Activated naive CD4-positive, alpha-beta T cell treated with Interleukin-2 at 50 U/mL for 16 hours (primary cell): ENCODE data around the gene NDC80.
A peak's percentile ranks its signal among the peaks of the same experiment; 100 is the strongest.
"Not testable (repeated sequence)": the region's sequence is repeated elsewhere in the genome, so short reads cannot be mapped to it uniquely, and the experiment has no call there.

Experiments
- DNase-seq: peaks from one replicate; pipeline ENCODE4 v3.0.0-alpha.2; 2020

Gene NDC80

DNA sequence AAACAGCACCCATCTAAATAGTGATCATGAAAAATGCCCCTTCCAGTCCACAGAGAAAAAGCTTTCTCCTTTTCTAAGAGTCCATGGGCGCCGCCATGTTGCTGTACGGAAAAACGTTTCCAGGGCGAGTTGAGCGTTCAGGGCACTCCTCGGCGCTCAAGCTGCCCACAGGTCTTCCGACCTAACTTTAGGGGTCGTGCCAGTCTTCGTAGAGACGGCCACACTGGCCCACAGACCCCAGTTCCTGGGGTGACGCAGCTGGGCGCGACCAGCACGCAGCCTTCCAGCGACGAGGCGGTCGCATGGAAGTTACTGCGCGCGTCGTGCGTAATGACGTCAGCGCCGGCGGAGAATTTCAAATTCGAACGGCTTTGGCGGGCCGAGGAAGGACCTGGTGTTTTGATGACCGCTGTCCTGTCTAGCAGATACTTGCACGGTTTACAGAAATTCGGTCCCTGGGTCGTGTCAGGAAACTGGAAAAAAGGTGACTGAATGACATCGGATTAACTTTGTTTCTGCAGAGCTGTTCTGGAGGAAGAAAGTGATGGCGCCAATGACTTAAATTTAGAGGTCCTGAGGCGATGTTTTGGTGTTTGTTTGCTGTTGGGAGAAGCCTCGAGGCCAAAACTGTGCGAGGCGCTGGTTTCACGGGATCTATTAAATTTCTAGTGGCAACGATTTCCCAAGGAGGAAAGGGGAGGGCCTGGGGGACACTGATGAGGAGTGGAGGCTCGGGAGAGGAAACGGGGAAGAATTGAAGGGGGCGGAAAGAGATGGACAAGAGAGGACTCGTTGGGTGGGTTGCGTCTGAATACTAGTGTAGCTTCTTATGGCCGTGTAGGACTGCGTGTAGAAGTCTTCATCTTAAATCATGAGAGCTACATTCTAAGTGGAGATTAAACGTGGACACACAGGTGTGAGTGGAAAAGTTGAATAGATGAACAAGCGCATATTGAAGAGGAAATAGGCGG is at the start of gene NDC80, which contains the start of gene METTL4:
TSS of gene NDC80 (plus strand) at position 358 of the 971 bp plus-strand sequence. CDS start 1,429 bp downstream, outside the sequence.
TSS of gene METTL4 (minus strand) at position 306 of the 971 bp plus-strand sequence. CDS start 4,289 bp downstream, outside the sequence.
- peak; percentile 86 for DNase-seq

- DNase-seq: no peak
Observed at GRCh38 chr18:2522112-2522511, 49.2 kb upstream of the NDC80 start.

DNA sequence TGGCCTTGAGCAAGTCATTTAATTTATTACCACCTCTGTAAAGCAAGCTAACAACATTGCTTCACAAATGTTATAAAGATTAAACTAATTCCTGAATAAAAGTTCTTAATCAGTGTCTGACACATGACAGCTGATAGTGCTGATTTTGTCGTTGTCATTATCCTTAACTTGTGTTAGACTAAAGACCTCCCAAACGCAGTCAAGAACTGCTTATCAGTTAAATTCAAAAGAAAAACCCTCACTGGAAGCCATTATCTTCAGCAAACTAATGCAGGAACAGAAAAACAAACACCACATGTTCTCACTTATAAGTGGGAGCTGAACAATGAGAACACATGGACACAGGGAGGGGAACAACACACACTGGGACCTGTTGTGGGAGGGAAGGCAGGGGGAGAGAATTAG is 46.6 kb upstream of the NDC80 start:
- not testable (repeated sequence) for DNase-seq

GRCh38 chr18:2526329-2526728 is 45.0 kb upstream of the NDC80 start:
- no peak for DNase-seq

GRCh38 chr18:2529154-2529553 is 42.2 kb upstream of the NDC80 start:
- DNase-seq: no peak

DNA sequence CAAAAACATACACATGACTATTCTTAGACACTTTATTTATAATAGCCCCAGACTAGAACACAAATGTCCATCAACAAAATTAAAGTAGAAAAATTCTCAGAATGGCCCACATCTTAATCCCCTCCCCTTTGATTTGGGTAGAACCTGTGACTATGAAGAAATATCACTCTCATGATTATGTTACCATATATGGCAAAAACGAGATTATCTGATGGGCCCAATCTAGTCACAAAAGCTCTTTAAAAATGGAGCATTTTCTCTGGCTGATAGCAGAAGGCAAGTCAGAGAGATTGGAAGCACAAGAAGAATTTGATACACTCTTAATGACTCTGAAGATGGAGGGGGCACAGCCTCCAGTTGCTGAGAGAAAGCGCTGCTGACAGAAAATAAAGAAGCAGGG is 39.6 kb upstream of the NDC80 start:
- no peak for DNase-seq

DNA sequence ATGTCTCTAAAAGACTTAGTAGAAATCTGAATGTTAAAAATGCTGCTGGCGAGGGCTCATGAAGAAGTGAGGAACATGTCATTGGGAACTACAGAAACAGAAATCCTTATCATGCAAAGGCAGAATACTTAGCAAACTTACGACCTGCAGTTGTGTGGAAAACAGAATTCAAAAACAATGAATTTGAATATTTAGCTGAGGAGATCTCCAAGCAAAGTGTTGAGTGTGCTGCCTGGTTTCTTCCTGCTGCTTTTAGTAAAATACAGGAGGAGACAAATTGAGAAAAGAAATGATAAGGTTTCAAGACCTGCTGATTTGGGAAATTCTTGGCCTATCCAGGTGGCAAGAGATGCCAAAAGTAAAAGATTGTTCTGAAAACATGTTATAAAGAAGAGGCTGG is 38.6 kb upstream of the NDC80 start:
- no peak for DNase-seq

- no peak for DNase-seq
Observed at GRCh38 chr18:2534906-2535305, 36.5 kb upstream of the NDC80 start.

DNA sequence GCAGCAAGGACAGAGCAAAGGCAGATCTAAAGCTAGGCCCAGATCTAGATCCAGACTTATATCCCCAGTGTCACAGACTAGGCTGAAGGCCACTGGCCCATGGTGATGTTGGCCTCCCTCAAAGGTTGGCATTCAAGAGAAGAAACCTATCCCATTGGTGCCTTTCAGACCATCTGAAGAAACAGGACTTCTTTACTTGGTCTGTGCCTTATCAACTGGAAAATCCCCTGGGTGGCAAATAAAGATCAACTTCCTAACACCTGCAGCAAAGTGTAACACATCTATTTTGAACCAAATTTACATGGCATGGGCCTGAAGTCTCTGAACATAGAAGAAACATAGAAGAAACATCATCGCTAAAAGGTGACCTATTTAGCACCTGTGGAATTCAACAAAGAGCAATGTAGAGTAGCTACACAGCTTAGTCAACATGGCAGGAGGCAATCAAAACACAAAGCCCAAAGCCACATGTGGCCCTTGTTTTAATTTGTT is 35.9 kb upstream of the NDC80 start:
- no peak for DNase-seq

DNA sequence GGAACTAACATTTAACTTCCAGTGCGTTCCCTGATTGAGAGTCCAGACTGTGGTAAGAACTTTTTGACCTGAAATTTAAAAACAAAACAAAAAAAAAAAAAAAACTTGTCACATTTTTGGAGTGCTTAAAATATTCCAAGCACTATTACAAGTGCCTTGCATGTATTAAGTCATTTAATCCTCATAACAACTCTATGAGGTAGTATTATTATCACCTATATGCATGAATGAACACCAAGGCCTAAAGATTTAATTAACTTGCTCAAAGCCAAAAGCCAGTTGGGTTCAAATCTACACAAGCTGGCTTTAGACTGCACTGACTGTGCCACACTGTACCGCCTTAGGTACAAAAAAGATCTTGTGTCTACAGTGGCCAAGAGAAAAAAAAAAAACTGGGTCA is 35.3 kb upstream of the NDC80 start:
- DNase-seq: no peak

GRCh38 chr18:2536493-2536892 is 34.9 kb upstream of the NDC80 start:
- no peak for DNase-seq

GRCh38 chr18:2537296-2537695 is 34.1 kb upstream of the NDC80 start:
- no peak for DNase-seq

- DNase-seq: no peak
Observed at GRCh38 chr18:2538236-2538635, 33.1 kb upstream of the NDC80 start.

GRCh38 chr18:2538844-2539243 is 32.5 kb upstream of the NDC80 start:
- DNase-seq: no peak

DNA sequence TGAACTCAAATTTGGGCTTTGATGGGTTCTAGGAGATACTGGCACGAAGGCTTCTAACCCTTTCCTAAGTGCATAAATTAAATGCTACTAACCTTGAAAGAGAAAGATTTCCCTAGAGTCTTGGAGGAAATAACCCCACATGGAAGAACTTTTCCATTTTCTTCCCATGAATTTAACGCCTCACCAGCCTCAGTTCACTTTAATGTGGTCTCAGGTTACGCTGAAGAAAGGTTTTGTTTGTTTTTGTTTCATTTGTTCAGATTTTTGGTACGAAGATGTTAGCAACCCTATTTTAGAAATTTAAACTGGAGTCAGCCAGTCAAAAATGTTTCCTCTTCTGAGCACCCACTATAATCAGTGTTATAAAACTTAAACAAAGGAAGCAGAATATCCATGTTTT is 30.8 kb upstream of the NDC80 start:
- no peak for DNase-seq

- DNase-seq: not testable (repeated sequence)
Observed at GRCh38 chr18:2541925-2542563, 29.3 kb upstream of the NDC80 start.

DNA sequence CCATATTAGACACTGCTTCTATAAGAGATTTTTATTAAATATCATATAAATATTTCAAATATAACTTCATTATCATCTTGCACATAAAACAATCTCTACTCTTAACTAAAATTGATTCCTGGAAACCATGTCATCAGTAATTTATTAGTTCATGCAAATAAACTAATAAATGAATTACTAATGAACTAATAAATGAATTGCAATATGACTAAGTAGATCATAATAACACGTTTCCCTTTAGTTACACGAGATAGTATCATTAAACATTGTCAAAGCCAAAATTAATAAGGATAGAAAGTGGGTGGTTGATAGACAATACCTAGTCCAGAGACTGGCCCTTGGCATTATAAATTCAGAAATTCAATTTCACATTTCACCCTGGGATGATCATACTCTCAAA is 26.2 kb upstream of the NDC80 start:
- DNase-seq: no peak

DNA sequence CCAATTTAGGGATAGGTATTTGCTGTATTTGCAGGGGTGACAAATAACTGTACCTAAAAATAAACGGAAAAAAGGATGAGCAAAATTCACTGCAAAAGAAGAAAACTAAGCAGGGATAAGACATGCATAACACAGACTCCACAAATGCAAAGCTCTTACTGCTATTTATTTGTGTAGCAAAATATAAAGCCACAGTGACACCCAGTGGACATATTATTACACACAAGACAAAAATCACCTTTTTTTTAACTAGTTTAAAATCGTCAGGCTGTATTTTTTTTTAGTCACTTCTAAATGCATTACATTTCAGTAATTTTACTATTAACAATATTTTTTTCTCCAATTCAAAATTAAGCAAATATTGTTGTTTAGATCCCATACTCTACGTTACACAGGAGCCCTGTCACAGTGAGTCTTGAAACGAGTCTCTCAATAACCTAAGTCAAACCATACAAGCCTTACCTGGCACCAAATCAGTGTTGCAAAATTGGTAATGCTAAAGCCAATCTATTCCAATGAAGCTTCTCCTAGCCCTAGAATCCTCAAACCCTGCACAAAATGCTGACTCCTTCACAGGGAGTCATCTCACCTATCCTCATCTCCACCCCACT is 23.8 kb upstream of the NDC80 start:
- DNase-seq: no peak

DNA sequence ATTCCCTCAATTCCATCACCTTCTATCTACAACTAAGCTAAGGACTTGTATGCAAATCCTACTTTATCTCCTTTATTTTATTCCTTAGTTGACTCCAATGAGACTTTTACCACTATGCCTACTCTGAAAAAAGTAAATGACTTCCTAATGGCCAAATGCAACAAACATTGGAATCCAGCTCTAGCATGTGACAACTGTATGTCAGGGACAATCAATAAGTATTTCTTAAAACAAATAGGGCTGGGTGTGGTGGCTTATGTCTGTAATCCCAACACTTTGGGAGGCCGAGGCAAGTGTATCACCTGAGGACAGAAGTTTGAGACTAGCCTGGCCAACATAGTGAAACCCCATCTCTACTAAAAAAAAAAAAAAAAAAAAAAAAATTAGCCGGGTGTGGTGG is 21.9 kb upstream of the NDC80 start:
- DNase-seq: no peak

DNA sequence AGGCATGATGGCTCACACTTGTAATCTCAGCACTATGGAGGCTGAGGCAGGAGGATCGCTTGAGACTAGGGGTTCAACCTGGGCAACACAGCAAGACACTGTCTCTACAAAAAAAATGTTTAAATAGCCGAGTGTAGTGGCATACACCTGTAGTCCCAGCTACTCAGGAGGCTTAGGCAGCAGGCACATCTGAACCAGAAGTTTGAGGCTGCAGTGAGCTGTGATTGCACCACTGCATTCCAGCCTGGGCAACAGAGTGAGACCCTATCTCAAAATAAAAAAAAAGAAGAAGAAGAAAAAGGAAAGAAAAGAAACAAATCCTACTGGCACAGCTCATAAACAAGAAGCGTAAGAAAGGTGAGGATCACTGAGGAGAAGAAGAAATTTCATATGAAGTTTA is 19.9 kb upstream of the NDC80 start:
- no peak for DNase-seq

DNA sequence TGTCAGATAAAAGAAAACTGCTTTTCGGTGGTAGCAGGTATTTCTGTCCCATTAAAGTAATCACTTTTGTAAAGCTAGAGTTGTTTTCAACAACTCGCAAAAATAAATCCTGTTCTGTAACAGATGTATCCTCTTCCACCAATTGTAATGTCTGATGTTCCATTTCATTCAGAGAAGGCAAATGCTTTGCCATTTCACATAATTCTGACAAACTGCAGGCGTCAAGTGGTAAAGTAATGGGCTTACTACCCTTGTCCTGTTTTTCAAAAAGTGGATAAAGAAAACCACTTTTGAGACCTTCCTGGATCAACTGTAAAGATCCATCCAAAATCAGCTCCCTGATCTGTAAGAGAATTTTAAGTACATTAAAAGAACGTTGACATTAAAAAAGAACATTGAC is 16.7 kb upstream of the NDC80 start:
- no peak for DNase-seq

- DNase-seq: no peak
Observed at GRCh38 chr18:2555895-2556294, 15.5 kb upstream of the NDC80 start.

DNA sequence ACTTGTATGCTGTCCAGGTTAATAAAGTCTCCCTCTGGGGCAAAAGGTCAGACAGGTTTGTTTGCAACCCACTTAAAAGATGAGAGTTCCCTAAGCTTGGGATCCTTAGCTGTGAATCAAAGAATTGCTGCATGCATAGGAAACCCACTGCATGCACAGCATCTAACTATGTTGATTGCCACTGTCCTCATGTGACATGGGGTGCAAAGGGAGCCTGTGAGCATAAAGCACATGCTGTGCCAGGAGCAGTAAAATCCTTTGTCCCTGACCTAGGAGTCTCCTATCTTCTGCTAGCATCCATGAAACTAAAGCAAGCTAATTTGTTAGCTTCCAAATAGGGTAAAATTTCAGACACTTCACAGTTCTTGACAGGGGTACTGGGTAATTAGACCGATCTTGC is 13.8 kb upstream of the NDC80 start:
- no peak for DNase-seq

GRCh38 chr18:2559249-2559648 is 12.1 kb upstream of the NDC80 start:
- no peak for DNase-seq
